Immature natural killer cell (primary cell): ENCODE measurements around the gene SLC22A23. TPM values are rescaled to one million over a fixed set of nuclear protein-coding genes. Genes with fewer than 3 reads are reported as not detected.

Experiments used
- DNase-seq, 3 donors: peaks; one replicate each; pipeline ENCODE4 v3.0.0; 2022; ENCODE audit warnings: mixed read lengths in 1 of 3
- H3K27ac Mint-ChIP-seq, 6 donors: one replicate each; pipeline ENCODE4 v1.8.0; 2020; ENCODE audit warnings: mixed read lengths in 6 of 6, mild to moderate bottlenecking in 5 of 6, inconsistent platforms in 4 of 6, moderate library complexity in 3 of 6
- H3K27me3 Mint-ChIP-seq, 3 donors: one replicate each; pipeline ENCODE4 v1.8.0; 2020 to 2021; ENCODE audit warnings: low read depth in 3 of 3, mild to moderate bottlenecking in 3 of 3, mixed read lengths in 3 of 3, moderate library complexity in 3 of 3, inconsistent platforms in 1 of 3
- H3K36me3 Mint-ChIP-seq, 3 donors: one replicate each; pipeline ENCODE4 v1.8.0; 2020; ENCODE audit warnings: mixed read lengths in 3 of 3, inconsistent platforms in 2 of 3, mild to moderate bottlenecking in 2 of 3
- H3K4me1 Mint-ChIP-seq, 2 donors: one replicate each; pipeline ENCODE4 v1.8.0; 2020; ENCODE audit warnings: inconsistent platforms in 2 of 2, mild to moderate bottlenecking in 2 of 2, mixed read lengths in 2 of 2, moderate library complexity in 1 of 2
- H3K4me3 Mint-ChIP-seq, 5 donors: one replicate each; pipeline ENCODE4 v1.8.0; 2020; ENCODE audit warnings: mild to moderate bottlenecking in 5 of 5, mixed read lengths in 5 of 5, inconsistent platforms in 3 of 5, moderate library complexity in 3 of 5
- H3K9me3 Mint-ChIP-seq, 6 donors: one replicate each; pipeline ENCODE4 v1.8.0; 2020; ENCODE audit warnings: mild to moderate bottlenecking in 6 of 6, mixed read lengths in 6 of 6, inconsistent platforms in 4 of 6, moderate library complexity in 3 of 6
- polyA plus RNA-seq, 3 donors: library from polyadenylated mRNA; unstranded; fragments of 300-500 nt; fragmentation: Illumina TruSeq; gene quantifications; one replicate each; pipeline ENCODE4 v1.2.3, GENCODE V29; 2021

The SLC22A23 gene
- polyA plus RNA-seq, 3 donors from 2014 or later = 0.14 to 0.21 TPM; not detected in 1

- DNase-seq = no peak
- Mint-ChIP-seq H3K4me3 (no peak overlapping the region), H3K27me3 (no peaks in the 10 kb centered on the region), H3K36me3 (peaks cover 0 to 5% (median 0%) of the 10 kb centered on the region in 3 donors), H3K27ac (no peak overlapping the region), H3K4me1 (peaks cover 4 to 7% of the 10 kb centered on the region in 2 donors), H3K9me3 (no peaks in the 10 kb centered on the region)
Observed at GRCh38 chr6:3280866-3281465, 175.9 kb downstream of the SLC22A23 start.

- DNase-seq = no peak
- Mint-ChIP-seq H3K9me3 (no peaks in the 10 kb centered on the region), H3K27me3 (no peaks in the 10 kb centered on the region), H3K4me3 (no peak overlapping the region), H3K4me1 (peaks cover 4 to 7% of the 10 kb centered on the region in 2 donors), H3K27ac (no peak overlapping the region), H3K36me3 (peaks cover 0 to 5% (median 0%) of the 10 kb centered on the region in 3 donors)
Observed at GRCh38 chr6:3280091-3280490, 176.8 kb downstream of the SLC22A23 start.

- Mint-ChIP-seq H3K9me3 (no peaks in the 10 kb centered on the region), H3K4me3 (no peak overlapping the region), H3K27ac (no peak overlapping the region), H3K36me3 (peaks cover 0 to 5% (median 0%) of the 10 kb centered on the region in 3 donors), H3K4me1 (peaks cover 4 to 7% of the 10 kb centered on the region in 2 donors), H3K27me3 (no peaks in the 10 kb centered on the region)
- no peak for DNase-seq
Observed at GRCh38 chr6:3278691-3279090, 178.2 kb downstream of the SLC22A23 start.

- DNase-seq = no peak
- H3K4me1 Mint-ChIP-seq = peaks cover 4 to 7% of the 10 kb centered on the region in 2 donors
- H3K36me3 Mint-ChIP-seq = peaks cover 0 to 5% (median 0%) of the 10 kb centered on the region in 3 donors
- H3K27ac Mint-ChIP-seq = no peak overlapping the region
- no peaks in the 10 kb centered on the region for H3K9me3 Mint-ChIP-seq
- H3K27me3 Mint-ChIP-seq = no peaks in the 10 kb centered on the region
- no peak overlapping the region for H3K4me3 Mint-ChIP-seq
Observed at GRCh38 chr6:3277851-3278416, 178.9 kb downstream of the SLC22A23 start.

- Mint-ChIP-seq H3K4me3 (no peak overlapping the region), H3K36me3 (peaks cover 0 to 5% (median 0%) of the 10 kb centered on the region in 3 donors), H3K27me3 (no peaks in the 10 kb centered on the region), H3K27ac (no peak overlapping the region), H3K9me3 (no peaks in the 10 kb centered on the region), H3K4me1 (peaks cover 4 to 7% of the 10 kb centered on the region in 2 donors)
- DNase-seq = no peak
Observed at GRCh38 chr6:3277251-3277650, 179.6 kb downstream of the SLC22A23 start.

GRCh38 chr6:3276174-3277167, 180.4 kb downstream of the SLC22A23 start:
- no peak for DNase-seq
- Mint-ChIP-seq H3K27me3 (no peaks in the 10 kb centered on the region), H3K36me3 (peaks cover 0 to 5% (median 0%) of the 10 kb centered on the region in 3 donors), H3K9me3 (no peaks in the 10 kb centered on the region), H3K4me1 (peaks cover 4 to 7% of the 10 kb centered on the region in 2 donors), H3K27ac (peak overlapping the region in 1 of 6 donors; percentile 34), H3K4me3 (no peak overlapping the region)

- Mint-ChIP-seq H3K27ac (peak overlapping the region in 1 of 6 donors; percentile 55), H3K36me3 (peaks cover 6 to 15% (median 12%) of the 10 kb centered on the region in 3 donors)
Observed at GRCh38 chr6:3273707-3274521, 182.9 kb downstream of the SLC22A23 start.

GRCh38 chr6:3272911-3273547, 183.8 kb downstream of the SLC22A23 start:
- Mint-ChIP-seq H3K4me3 (no peak overlapping the region), H3K4me1 (peaks cover 5 to 7% of the 10 kb centered on the region in 2 donors), H3K27ac (no peak overlapping the region), H3K9me3 (no peaks in the 10 kb centered on the region), H3K36me3 (peaks cover 14 to 17% (median 14%) of the 10 kb centered on the region in 3 donors), H3K27me3 (peaks cover 0 to 2% (median 0%) of the 10 kb centered on the region in 3 donors)
- no peak for DNase-seq

More at GRCh38 chr6:3273707-3274521, 182.9 kb downstream of the SLC22A23 start:
- Mint-ChIP-seq H3K9me3 (no peaks in the 10 kb centered on the region), H3K4me3 (no peak overlapping the region), H3K27me3 (peaks cover 0 to 2% (median 0%) of the 10 kb centered on the region in 3 donors), H3K4me1 (peaks cover 0 to 3% of the 10 kb centered on the region in 2 donors)
- DNase-seq = no peak

- Mint-ChIP-seq H3K4me1 (peaks cover 8 to 13% of the 10 kb centered on the region in 2 donors), H3K27ac (no peak overlapping the region), H3K27me3 (peaks cover 0 to 2% (median 0%) of the 10 kb centered on the region in 3 donors), H3K4me3 (no peak overlapping the region), H3K36me3 (peaks cover 14 to 18% (median 17%) of the 10 kb centered on the region in 3 donors), H3K9me3 (no peaks in the 10 kb centered on the region)
- DNase-seq = no peak
Observed at GRCh38 chr6:3271756-3272155, 185.1 kb downstream of the SLC22A23 start.

GRCh38 chr6:3270258-3270657, 186.6 kb downstream of the SLC22A23 start:
- Mint-ChIP-seq H3K4me3 (no peak overlapping the region), H3K9me3 (no peaks in the 10 kb centered on the region), H3K27ac (no peak overlapping the region), H3K27me3 (peaks cover 0 to 2% (median 0%) of the 10 kb centered on the region in 3 donors), H3K4me1 (peaks cover 11 to 13% of the 10 kb centered on the region in 2 donors), H3K36me3 (peaks cover 14 to 23% (median 18%) of the 10 kb centered on the region in 3 donors)
- DNase-seq = no peak

- H3K27ac Mint-ChIP-seq = no peak overlapping the region
- peaks cover 14 to 23% (median 22%) of the 10 kb centered on the region in 3 donors for H3K36me3 Mint-ChIP-seq
- no peak overlapping the region for H3K4me3 Mint-ChIP-seq
- H3K9me3 Mint-ChIP-seq = no peaks in the 10 kb centered on the region
- H3K27me3 Mint-ChIP-seq = peaks cover 0 to 2% (median 0%) of the 10 kb centered on the region in 3 donors
- DNase-seq = no peak
- peaks cover 11 to 13% of the 10 kb centered on the region in 2 donors for H3K4me1 Mint-ChIP-seq
Observed at GRCh38 chr6:3269281-3269975, 187.4 kb downstream of the SLC22A23 start.

- Mint-ChIP-seq H3K4me3 (no peak overlapping the region), H3K9me3 (no peaks in the 10 kb centered on the region), H3K27ac (no peak overlapping the region), H3K27me3 (peaks cover 0 to 2% (median 0%) of the 10 kb centered on the region in 3 donors), H3K4me1 (peaks cover 11 to 13% of the 10 kb centered on the region in 2 donors), H3K36me3 (peaks cover 14 to 23% (median 22%) of the 10 kb centered on the region in 3 donors)
- no peak for DNase-seq
Observed at GRCh38 chr6:3268680-3269079, 188.2 kb downstream of the SLC22A23 start.
